Panc1 (cell line): ENCODE measurements around the gene NUBP2. TPM values are rescaled to one million over a fixed set of nuclear protein-coding genes. Genes with fewer than 3 reads are reported as not detected.

Source experiments
- ATAC-seq: fragments of 200-7000 bp; cut with Tn5 transposase; 2 replicates; pipeline ENCODE4 v1.9.1; 2020; ENCODE audit warnings: mild to moderate bottlenecking, moderate library complexity
- BruUV-seq: library from RNA; stranded (reverse); fragments of 400-500 nt; replicated peaks from 2 replicates; lab custom pipeline; 2021; lab: Mats Ljungman, UMichigan
- CTCF ChIA-PET: fragments of 300-600 bp; sonication (Branson Sonifier 250); formaldehyde crosslinking; loops from one replicate; lab custom pipeline; 2022; ENCODE audit warnings: antibody characterized with exemption; lab: Charles Lee
- POLR2A ChIA-PET: fragments of 300-600 bp; sonication (Branson Sonifier 250); formaldehyde crosslinking; loops from one replicate; lab custom pipeline; 2022; ENCODE audit warnings: antibody characterized with exemption; lab: Charles Lee
- DNase-seq: peaks from one replicate; pipeline ENCODE4 v3.0.0-alpha.2; 2010; ENCODE audit warnings: low read depth, low spot score
- H3K27ac ChIP-seq: 2 replicates; pipeline ENCODE4 v1.5.1; 2011; ENCODE audit warnings: mild to moderate bottlenecking, low read length, inconsistent platforms
- H3K27me3 ChIP-seq: fragments of 200-500 bp; sonication (Bioruptor generic); 2 replicates; pipeline ENCODE4 v1.6.0; 2014; ENCODE audit warnings: low read length, inconsistent platforms; ENCODE audit not compliant: control insufficient read depth, insufficient read depth
- H3K36me3 ChIP-seq: fragments of 200-500 bp; sonication (Bioruptor generic); 2 replicates; pipeline ENCODE4 v1.5.1; 2014; ENCODE audit warnings: inconsistent platforms, mild to moderate bottlenecking, low read length, moderate library complexity; ENCODE audit not compliant: control insufficient read depth, insufficient read depth
- H3K4me1 ChIP-seq: 2 replicates; pipeline ENCODE4 v1.5.1; 2011; ENCODE audit warnings: inconsistent platforms, mild to moderate bottlenecking, low read length, moderate library complexity; ENCODE audit not compliant: control insufficient read depth, insufficient read depth
- H3K4me3 ChIP-seq, 2 experiments: 2 replicates each; pipeline ENCODE4 v1.5.1; 2011 to 2012; ENCODE audit warnings: low read depth in 2 of 2, low read length in 2 of 2, mild to moderate bottlenecking in 2 of 2, inconsistent platforms in 1 of 2, moderate library complexity in 1 of 2
- H3K9me3 ChIP-seq: fragments of 200-500 bp; sonication (Bioruptor generic); 2 replicates; pipeline ENCODE4 v1.5.1; 2014; ENCODE audit warnings: low read depth, mild to moderate bottlenecking, inconsistent platforms, low read length, moderate library complexity; ENCODE audit not compliant: control insufficient read depth, insufficient read depth
- CTCF ChIP-seq: fragments of 450-650 bp; IDR thresholded peaks from 2 replicates; pipeline ENCODE4 v1.5.1; 2017; ENCODE audit warnings: mild to moderate bottlenecking
- POLR2AphosphoS5 ChIP-seq: IDR thresholded peaks from 2 replicates; pipeline ENCODE4 v1.6.1; 2012; ENCODE audit warnings: mild to moderate bottlenecking, low read depth, low read length, moderate library complexity
- REST ChIP-seq, 2 experiments: IDR thresholded peaks; 2 replicates each; pipeline ENCODE4 v1.6.1; 2011 to 2012; ENCODE audit warnings: low read depth in 2 of 2, control low read depth in 1 of 2, low read length in 1 of 2, mild to moderate bottlenecking in 1 of 2, moderate library complexity in 1 of 2; ENCODE audit not compliant: insufficient read depth in 1 of 2
- SIN3A ChIP-seq: IDR thresholded peaks from 2 replicates; pipeline ENCODE4 v1.6.1; 2012; ENCODE audit warnings: low read depth, mild to moderate bottlenecking, low read length, moderate library complexity, borderline replicate concordance; ENCODE audit not compliant: insufficient read depth
- TCF7L2 ChIP-seq: IDR thresholded peaks from 2 replicates; pipeline ENCODE4 v1.6.1; 2011; ENCODE audit warnings: mild to moderate bottlenecking, low read depth, low read length, inconsistent platforms
- in situ Hi-C: cut with HindIII; loops from 2 replicates; pipeline ENCODE4 v1.10.0; 2016; ENCODE audit warnings: low sequenced_read_pairs, low pct_unique_long_range_greater_than_20kb
- intact Hi-C: fragments of 100-400 bp; cut with micrococcal nuclease; formaldehyde crosslinking; loops from one replicate; pipeline ENCODE4 v1.10.0; 2022; ENCODE audit not compliant: unreplicated experiment
- microRNA-seq: library from miRNA; unstranded; fragments of <30 nt; microRNA quantifications from one replicate; pipeline ENCODE4 v1.1.0, GENCODE V29; 2020; ENCODE audit not compliant: unreplicated experiment
- total RNA-seq: library from RNA; stranded (reverse); gene quantifications from one replicate; pipeline ENCODE4 v1.2.1, GENCODE V29; 2021; ENCODE audit not compliant: unreplicated experiment

Gene NUBP2
- total RNA-seq, 1 experiment from 2014 or later = 85.8 TPM

GRCh38 chr16:1834096-1834495 lies 51.3 kb downstream of the NUBP2 start:
- Histone ChIP-seq H3K4me3 (no peak overlapping the region), H3K9me3 (no peaks in the 10 kb centered on the region), H3K36me3 (no peaks in the 10 kb centered on the region), H3K4me1 (peaks cover 4% of the 10 kb centered on the region), H3K27ac (no peak overlapping the region), H3K27me3 (no peaks in the 10 kb centered on the region)
- TF ChIP-seq REST (IDR thresholded peaks at IDR 0.05; ENCODE audit: insufficient read depth in 1 of 2, low read depth in 2 of 2, low read length in 1 of 2) (no peak), POLR2AphosphoS5 (no peak), SIN3A (no peak), CTCF (no peak), TCF7L2 (no peak)
- BruUV-seq = no TSS peak
- in situ Hi-C loops (no loop called here), intact Hi-C loops (no loop called here)
- POLR2A ChIA-PET = interaction anchor here (0.5 kb wide), 1 partner anchor 8 kb away, joined by 9 read pairs; no protein-coding TSS in a partner anchor
- DNase-seq = no peak
- no peak for ATAC-seq
- CTCF ChIA-PET = no interaction called here

Small RNA genes within 50 kb of the gene (microRNA-seq; reads per million reads assigned to microRNA genes)
- gene MIR3177 = 3.8 reads per million, percentile 8 among the genes with 10 or more reads in this experiment

Other genes starting within 250 kb of the NUBP2 start
- 0.13 TPM for gene TMEM204, start 249.3 kb upstream of the NUBP2 start, total RNA-seq
- gene IFT140, start 170.9 kb upstream of the NUBP2 start, total RNA-seq = 25.5 TPM
- 28.8 TPM for gene CRAMP1, start 170.6 kb upstream of the NUBP2 start, total RNA-seq
- gene JPT2, start 104.7 kb upstream of the NUBP2 start, total RNA-seq = 200 TPM
- 108 TPM for gene MAPK8IP3, start 76.8 kb upstream of the NUBP2 start, total RNA-seq
- 117 TPM for gene NME3, start 11.4 kb upstream of the NUBP2 start, total RNA-seq
- 53.4 TPM for gene EME2, start 10.2 kb upstream of the NUBP2 start, total RNA-seq
- 187 TPM for gene MRPS34, start 9.8 kb upstream of the NUBP2 start, total RNA-seq
- gene SPSB3, start 389 bp upstream of the NUBP2 start, total RNA-seq = 23.0 TPM
- 0.10 TPM for gene IGFALS, start 10.7 kb downstream of the NUBP2 start, total RNA-seq
- gene HAGH, start 43.9 kb downstream of the NUBP2 start, total RNA-seq = 58.9 TPM
- gene FAHD1, start 44.2 kb downstream of the NUBP2 start, total RNA-seq = 34.6 TPM
- gene MEIOB, start 89.2 kb downstream of the NUBP2 start, total RNA-seq = not detected
- 3.3 TPM for gene HS3ST6, start 135.5 kb downstream of the NUBP2 start, total RNA-seq
- 25.3 TPM for gene MSRB1, start 160.2 kb downstream of the NUBP2 start, total RNA-seq
- gene RPL3L, start 171.7 kb downstream of the NUBP2 start, total RNA-seq = 0.26 TPM
- 287 TPM for gene NDUFB10, start 176.6 kb downstream of the NUBP2 start, total RNA-seq
- gene RPS2, start 181.9 kb downstream of the NUBP2 start, total RNA-seq = 2,794 TPM
- gene RNF151, start 183.9 kb downstream of the NUBP2 start, total RNA-seq = not detected
- 42.4 TPM for gene TBL3, start 189.1 kb downstream of the NUBP2 start, total RNA-seq
- 4.0 TPM for gene NOXO1, start 198.5 kb downstream of the NUBP2 start, total RNA-seq
- 49.2 TPM for gene GFER, start 201.2 kb downstream of the NUBP2 start, total RNA-seq
- 15.2 TPM for gene SYNGR3, start 207.0 kb downstream of the NUBP2 start, total RNA-seq
- gene ZNF598, start 226.9 kb downstream of the NUBP2 start, total RNA-seq = 85.7 TPM
- gene NPW, start 236.8 kb downstream of the NUBP2 start, total RNA-seq = 15.3 TPM
- gene NHERF2, start 243.9 kb downstream of the NUBP2 start, total RNA-seq = 174 TPM